Calu3 (cell line): Measurements from ENCODE around the gene CDKAL1. TPM values are rescaled to one million over a fixed set of nuclear protein-coding genes. Genes with fewer than 3 reads are reported as not detected.

Source experiments
- BruUV-seq: library from RNA; stranded (reverse); fragments of 400-500 nt; replicated peaks from 2 replicates; lab custom pipeline; 2021; lab: Mats Ljungman, UMichigan
- CTCF ChIA-PET: fragments of 300-600 bp; sonication (Branson Sonifier 250); formaldehyde crosslinking; loops from one replicate; lab custom pipeline; 2022; ENCODE audit warnings: antibody characterized with exemption; lab: Charles Lee
- DNase-seq: peaks from one replicate; pipeline ENCODE4 v3.0.0; 2022
- H3K27ac Mint-ChIP-seq: one replicate; pipeline ENCODE4 v1.8.0; 2022; ENCODE audit warnings: mixed read lengths; ENCODE audit not compliant: unreplicated experiment
- H3K27me3 Mint-ChIP-seq: one replicate; pipeline ENCODE4 v1.8.0; 2022; ENCODE audit warnings: mixed read lengths; ENCODE audit not compliant: unreplicated experiment
- H3K36me3 Mint-ChIP-seq: one replicate; pipeline ENCODE4 v1.8.0; 2022; ENCODE audit warnings: mild to moderate bottlenecking, moderate library complexity, mixed read lengths; ENCODE audit not compliant: insufficient read depth, unreplicated experiment
- H3K4me1 Mint-ChIP-seq: one replicate; pipeline ENCODE4 v1.8.0; 2022; ENCODE audit warnings: mild to moderate bottlenecking, low read depth, mixed read lengths; ENCODE audit not compliant: unreplicated experiment
- H3K4me3 Mint-ChIP-seq: one replicate; pipeline ENCODE4 v1.8.0; 2022; ENCODE audit warnings: mild to moderate bottlenecking, low read depth, moderate library complexity, mixed read lengths; ENCODE audit not compliant: unreplicated experiment
- H3K9me3 Mint-ChIP-seq: one replicate; pipeline ENCODE4 v1.8.0; 2022; ENCODE audit warnings: low read depth, mixed read lengths; ENCODE audit not compliant: unreplicated experiment
- CTCF ChIP-seq: fragments of 200-600 bp; IDR thresholded peaks from one replicate; pipeline ENCODE4 v1.8.0; 2022; ENCODE audit warnings: antibody characterized with exemption; ENCODE audit not compliant: unreplicated experiment
- intact Hi-C: fragments of 100-400 bp; cut with micrococcal nuclease; formaldehyde crosslinking; loops from one replicate; pipeline ENCODE4 v1.10.0; 2022; ENCODE audit not compliant: unreplicated experiment
- total RNA-seq: library from RNA; stranded (reverse); gene quantifications from 2 replicates; pipeline ENCODE4 v1.2.3, GENCODE V29; 2022

The CDKAL1 gene
- total RNA-seq, 1 experiment from 2014 or later: 39.6 TPM

- BruUV-seq: no TSS peak
Measured at GRCh38 chr6:21204951-21205350, 670.7 kb downstream of the CDKAL1 start.

DNA sequence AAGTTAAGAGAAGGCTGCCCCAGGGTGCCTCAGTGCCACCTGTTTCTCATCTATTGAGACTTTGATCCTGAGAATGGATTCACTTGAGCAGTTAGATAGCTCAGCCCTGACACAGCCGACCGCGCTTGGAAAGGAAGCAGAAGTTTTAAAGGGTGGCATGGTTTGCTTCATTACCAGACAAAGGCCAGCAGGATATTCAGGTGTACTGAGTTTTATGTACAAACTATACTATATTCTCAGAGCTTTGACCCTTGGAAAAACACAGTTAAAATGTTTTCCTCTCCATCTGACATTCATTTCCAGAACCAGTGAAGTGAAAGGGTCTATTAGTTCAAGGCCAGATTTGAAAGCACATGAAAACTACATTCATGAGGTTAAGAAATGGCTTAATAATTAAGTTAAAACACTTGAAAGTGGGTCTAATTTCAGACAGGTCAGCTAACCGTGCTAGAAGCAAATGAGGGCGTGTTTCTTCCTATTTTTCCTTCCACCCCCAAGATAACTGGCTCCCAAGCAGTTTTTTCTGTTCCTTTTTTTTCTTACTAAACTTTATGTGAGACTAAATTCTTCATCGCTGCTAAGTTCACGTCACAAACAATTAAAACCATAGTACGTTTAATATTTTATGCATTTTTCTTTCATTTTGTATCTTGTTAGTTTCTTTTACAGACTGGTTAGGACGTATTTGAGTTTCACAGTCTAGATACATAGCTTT, 674.0 kb downstream of the CDKAL1 start:
- CTCF ChIA-PET: interaction anchor here (0.7 kb wide), 1 partner anchor 107 kb away, joined by 3 read pairs; no protein-coding TSS in a partner anchor
- no peak for TF ChIP-seq CTCF
- intact Hi-C loops: no loop called here

More at GRCh38 chr6:21204951-21205350, 670.7 kb downstream of the CDKAL1 start:
- CTCF ChIA-PET: no interaction called here
- TF ChIP-seq CTCF: no peak
- Mint-ChIP-seq H3K27me3 (no peaks in the 10 kb centered on the region), H3K27ac (no peak overlapping the region), H3K36me3 (no peaks in the 10 kb centered on the region), H3K9me3 (no peaks in the 10 kb centered on the region), H3K4me1 (peaks cover 29% of the 10 kb centered on the region), H3K4me3 (no peak overlapping the region)
- intact Hi-C loops: no loop called here
- no peak for DNase-seq

GRCh38 chr6:21208796-21209186, 674.5 kb downstream of the CDKAL1 start:
- DNase-seq: no peak
- Mint-ChIP-seq H3K9me3 (no peaks in the 10 kb centered on the region), H3K27ac (no peak overlapping the region), H3K36me3 (no peaks in the 10 kb centered on the region), H3K4me1 (no peaks in the 10 kb centered on the region), H3K4me3 (no peak overlapping the region), H3K27me3 (no peaks in the 10 kb centered on the region)
- intact Hi-C loops: no loop called here
- CTCF ChIA-PET: interaction anchor here (0.6 to 0.7 kb wide), 2 partner anchors 96 to 107 kb away, joined by 3 read pairs; no protein-coding TSS in a partner anchor
- TF ChIP-seq CTCF: no peak
- no TSS peak for BruUV-seq

More for the DNA sequence above, 674.0 kb downstream of the CDKAL1 start:
- H3K4me3 Mint-ChIP-seq: no peak overlapping the region
- no peaks in the 10 kb centered on the region for H3K9me3 Mint-ChIP-seq
- H3K36me3 Mint-ChIP-seq: no peaks in the 10 kb centered on the region
- H3K27ac Mint-ChIP-seq: no peak overlapping the region
- no TSS peak for BruUV-seq
- no peak for DNase-seq
- no peaks in the 10 kb centered on the region for H3K4me1 Mint-ChIP-seq
- no peaks in the 10 kb centered on the region for H3K27me3 Mint-ChIP-seq

DNA sequence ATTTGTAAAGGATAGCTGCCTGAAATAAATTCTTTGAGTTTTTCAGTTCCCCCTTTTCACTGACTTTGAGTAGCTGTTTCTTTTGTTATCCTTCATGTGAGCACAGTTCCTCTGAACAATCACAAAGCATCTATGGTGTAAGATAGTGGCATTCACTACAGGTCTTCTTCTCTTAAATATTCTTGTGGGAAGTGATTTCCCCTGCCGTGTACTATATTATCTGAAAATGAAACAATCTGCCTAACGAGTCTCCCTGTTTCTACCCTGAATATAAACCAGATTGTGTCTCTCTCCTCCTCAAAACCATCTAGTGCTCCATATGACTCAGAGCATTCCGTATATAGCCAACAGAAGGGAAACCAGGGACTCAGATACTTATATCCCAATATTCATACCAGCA, 679.2 kb downstream of the CDKAL1 start:
- no peaks in the 10 kb centered on the region for H3K27me3 Mint-ChIP-seq
- H3K36me3 Mint-ChIP-seq: no peaks in the 10 kb centered on the region
- intact Hi-C loops: no loop called here
- no peak for TF ChIP-seq CTCF
- H3K4me1 Mint-ChIP-seq: no peaks in the 10 kb centered on the region
- CTCF ChIA-PET: no interaction called here
- H3K9me3 Mint-ChIP-seq: no peaks in the 10 kb centered on the region
- no peak for DNase-seq
- H3K27ac Mint-ChIP-seq: no peak overlapping the region
- no TSS peak for BruUV-seq
- no peak overlapping the region for H3K4me3 Mint-ChIP-seq
